Peyer's patch (tissue), 4 donors: ENCODE data around the gene KHDC4.

Source experiments
- POLR2A ChIP-seq, 2 donors: fragments of 450-650 bp; IDR thresholded peaks; one replicate each; pipeline ENCODE4 v1.5.1; 2017; ENCODE audit warnings: antibody characterized with exemption in 2 of 2, mild to moderate bottlenecking in 2 of 2, moderate library complexity in 2 of 2
- TF ChIP-seq, protein P1 (sequence below), 6 experiments: fragments of 450-650 bp in 4 of 6; fragments of 200-600 bp in 2 of 6; sonication (generic) in 1 of 6; IDR thresholded peaks; one replicate each; pipeline ENCODE4 v1.5.1; 2017 to 2019; ENCODE audit warnings: antibody characterized with exemption in 6 of 6, mild to moderate bottlenecking in 3 of 6, moderate library complexity in 1 of 6

DNA sequence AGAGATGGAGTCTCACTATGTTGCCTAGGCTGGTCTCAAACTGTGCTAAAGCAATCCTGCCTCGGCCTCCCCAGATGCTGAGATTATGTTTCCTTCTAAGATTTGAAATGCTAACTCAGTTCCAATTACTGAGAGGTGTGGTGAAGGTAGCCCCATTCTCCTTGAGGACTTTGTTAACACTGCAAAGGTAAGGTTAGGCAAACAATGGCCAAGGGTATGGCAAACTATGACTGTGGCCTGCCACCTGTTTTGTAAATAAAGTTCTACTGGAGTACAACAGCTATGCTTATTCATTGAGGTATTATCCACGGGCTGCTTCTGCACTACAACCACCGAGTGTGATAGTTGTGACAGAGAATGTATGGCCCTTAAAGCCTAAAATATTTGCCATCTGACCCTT is 13.5 kb downstream of the KHDC4 start:
- TF ChIP-seq, protein P1, sequence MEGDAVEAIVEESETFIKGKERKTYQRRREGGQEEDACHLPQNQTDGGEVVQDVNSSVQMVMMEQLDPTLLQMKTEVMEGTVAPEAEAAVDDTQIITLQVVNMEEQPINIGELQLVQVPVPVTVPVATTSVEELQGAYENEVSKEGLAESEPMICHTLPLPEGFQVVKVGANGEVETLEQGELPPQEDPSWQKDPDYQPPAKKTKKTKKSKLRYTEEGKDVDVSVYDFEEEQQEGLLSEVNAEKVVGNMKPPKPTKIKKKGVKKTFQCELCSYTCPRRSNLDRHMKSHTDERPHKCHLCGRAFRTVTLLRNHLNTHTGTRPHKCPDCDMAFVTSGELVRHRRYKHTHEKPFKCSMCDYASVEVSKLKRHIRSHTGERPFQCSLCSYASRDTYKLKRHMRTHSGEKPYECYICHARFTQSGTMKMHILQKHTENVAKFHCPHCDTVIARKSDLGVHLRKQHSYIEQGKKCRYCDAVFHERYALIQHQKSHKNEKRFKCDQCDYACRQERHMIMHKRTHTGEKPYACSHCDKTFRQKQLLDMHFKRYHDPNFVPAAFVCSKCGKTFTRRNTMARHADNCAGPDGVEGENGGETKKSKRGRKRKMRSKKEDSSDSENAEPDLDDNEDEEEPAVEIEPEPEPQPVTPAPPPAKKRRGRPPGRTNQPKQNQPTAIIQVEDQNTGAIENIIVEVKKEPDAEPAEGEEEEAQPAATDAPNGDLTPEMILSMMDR (IDR thresholded peaks at IDR 0.05): no peak
- TF ChIP-seq POLR2A (IDR thresholded peaks at IDR 0.05): no peak
